Endothelial cell of umbilical vein (primary cell): ENCODE results near the gene TJP1. TPM values are rescaled to one million over a fixed set of nuclear protein-coding genes. Genes with fewer than 3 reads are reported as not detected.
A peak's percentile ranks its signal among the peaks of the same experiment; 100 is the strongest.
"Not testable (repeated sequence)": the region's sequence is repeated elsewhere in the genome, so short reads cannot be mapped to it uniquely, and the experiment has no call there.

Source experiments
- BruUV-seq: library from RNA; stranded (reverse); fragments of 400-500 nt; replicated peaks from 2 replicates; lab custom pipeline; 2021; lab: Mats Ljungman, UMichigan
- CTCF ChIA-PET: fragments of 300-600, 350-600 bp; sonication (Branson Sonifier 250); formaldehyde crosslinking; loops from one replicate; lab custom pipeline; 2021; ENCODE audit warnings: antibody characterized with exemption, inconsistent platforms; lab: Charles Lee
- POLR2A ChIA-PET: fragments of 300-600, 350-600 bp; sonication (Branson Sonifier 250); formaldehyde crosslinking; loops from one replicate; lab custom pipeline; 2021; ENCODE audit warnings: antibody characterized with exemption, inconsistent platforms; lab: Charles Lee
- DNase-seq: peaks from one replicate; pipeline ENCODE4 v3.0.0-alpha.2; 2011; ENCODE audit warnings: low read depth, low spot score
- FAIRE-seq: peaks from 2 replicates; lab custom pipeline; 2011; peaks lifted over from hg19 to GRCh38; lab: Jason Lieb, UNC
- H2AFZ ChIP-seq: 2 replicates; pipeline ENCODE4 v1.6.0; 2012; ENCODE audit warnings: low read depth, low read length, control low read depth, inconsistent platforms
- H3K27ac ChIP-seq: 2 replicates; pipeline ENCODE4 v1.5.1; 2011; ENCODE audit warnings: low read depth, mild to moderate bottlenecking, control low read depth, low read length, moderate library complexity; ENCODE audit not compliant: insufficient read depth
- H3K27me3 ChIP-seq, 2 experiments: 2 replicates each; pipeline versions ENCODE4 v1.6.0 to v1.6.1; 2011; ENCODE audit warnings: low read length in 2 of 2, mixed read lengths in 1 of 2; ENCODE audit not compliant: control insufficient read depth in 2 of 2, insufficient read depth in 2 of 2
- H3K36me3 ChIP-seq, 2 experiments: 2 replicates in 1 of 2; 3 replicates in 1 of 2; pipeline ENCODE4 v1.5.1; 2011; ENCODE audit warnings: low read length in 2 of 2, mild to moderate bottlenecking in 1 of 2, moderate library complexity in 1 of 2; ENCODE audit not compliant: control insufficient read depth in 2 of 2, insufficient read depth in 2 of 2; ENCODE audit errors: extremely low read depth in 1 of 2
- H3K4me1 ChIP-seq: 3 replicates; pipeline ENCODE4 v1.5.1; 2011; ENCODE audit warnings: mild to moderate bottlenecking, low read length; ENCODE audit not compliant: control insufficient read depth, insufficient read depth; ENCODE audit errors: extremely low read depth
- H3K4me2 ChIP-seq: 2 replicates; pipeline ENCODE4 v1.6.1; 2011; ENCODE audit warnings: low read length, control low read depth, mixed read lengths; ENCODE audit not compliant: insufficient read depth
- H3K4me3 ChIP-seq, 3 experiments: fragments of 200-600 bp in 1 of 3; sonication (generic), shearing (Covaris generic) in 1 of 3; replicated peaks in 1 of 3; 2 replicates each; pipeline ENCODE4 v1.5.1; 2011 to 2016; ENCODE audit warnings: control low read depth in 3 of 3, low read length in 3 of 3, mild to moderate bottlenecking in 2 of 3, inconsistent platforms in 1 of 3, low read depth in 1 of 3, moderate library complexity in 1 of 3; ENCODE audit not compliant: insufficient read depth in 1 of 3
- H3K79me2 ChIP-seq: 2 replicates; pipeline ENCODE4 v1.6.0; 2012; ENCODE audit warnings: low read length, inconsistent platforms; ENCODE audit not compliant: control insufficient read depth, insufficient read depth
- H3K9ac ChIP-seq: replicated peaks from 2 replicates; pipeline ENCODE3; 2011; ENCODE audit warnings: low read length, control low read depth; ENCODE audit not compliant: insufficient read depth; ENCODE audit errors: extremely low read depth
- H3K9me1 ChIP-seq: replicated peaks from 3 replicates; pipeline ENCODE4 v1.6.0; 2011; ENCODE audit warnings: mild to moderate bottlenecking, low read length; ENCODE audit not compliant: control insufficient read depth, insufficient read depth; ENCODE audit errors: extremely low read depth
- H3K9me3 ChIP-seq: replicated peaks from 2 replicates; pipeline ENCODE4 v1.5.1; 2012; ENCODE audit warnings: low read length, inconsistent platforms; ENCODE audit not compliant: control insufficient read depth, insufficient read depth
- H4K20me1 ChIP-seq: replicated peaks from 2 replicates; pipeline ENCODE3; 2011; ENCODE audit warnings: mild to moderate bottlenecking, low read length; ENCODE audit not compliant: control insufficient read depth, insufficient read depth; ENCODE audit errors: extremely low read depth
- EZH2 ChIP-seq: IDR thresholded peaks from 2 replicates; pipeline ENCODE4 v1.6.1; 2012; ENCODE audit warnings: borderline replicate concordance, low read depth, mild to moderate bottlenecking, moderate library complexity, low read length, inconsistent platforms; ENCODE audit not compliant: severe bottlenecking
- FOS ChIP-seq: IDR thresholded peaks from 2 replicates; pipeline ENCODE4 v1.6.1; 2011; ENCODE audit warnings: mild to moderate bottlenecking, low read length, moderate library complexity, borderline replicate concordance; ENCODE audit not compliant: insufficient read depth
- GATA2 ChIP-seq: IDR thresholded peaks from 2 replicates; pipeline ENCODE4 v1.7.0; 2011; ENCODE audit warnings: low read depth, mild to moderate bottlenecking, moderate library complexity, mixed read lengths, low read length; ENCODE audit not compliant: insufficient read length, insufficient read depth
- JUN ChIP-seq: IDR thresholded peaks from 2 replicates; pipeline ENCODE4 v1.6.1; 2011; ENCODE audit warnings: borderline replicate concordance, low read depth; ENCODE audit not compliant: insufficient read length, insufficient read depth
- MAX ChIP-seq: IDR thresholded peaks from 2 replicates; pipeline ENCODE4 v1.6.1; 2011; ENCODE audit not compliant: insufficient read depth, insufficient read length
- POLR2AphosphoS5 ChIP-seq: IDR thresholded peaks from 2 replicates; pipeline ENCODE4 v1.6.1; 2012; ENCODE audit warnings: low read depth, mild to moderate bottlenecking, control low read depth, low read length, moderate library complexity; ENCODE audit not compliant: insufficient read depth
- dilution Hi-C: fragments of 300-500 bp; cut with MboI; formaldehyde crosslinking; loops from one replicate; pipeline ENCODE4 v1.15.0; 2019; ENCODE audit warnings: low sequenced_read_pairs; ENCODE audit not compliant: extremely low pct_ligation_motif_present
- intact Hi-C: fragments of 100-400 bp; cut with micrococcal nuclease; formaldehyde crosslinking; loops from one replicate; pipeline ENCODE4 v1.10.0; 2022
- polyA plus RNA-seq, 4 experiments: library from polyadenylated mRNA; depleted of rRNA in 3 of 4; stranded (reverse) in 3 of 4; unstranded in 1 of 4; fragments of >200 nt; gene quantifications; 2 replicates each; pipeline versions ENCODE4 v1.2.1 to v1.2.3, GENCODE V29; 2011 to 2012; ENCODE audit warnings: missing spikeins in 1 of 4
- total RNA-seq: library from RNA; stranded (reverse); gene quantifications from 2 replicates; pipeline ENCODE4 v1.2.3, GENCODE V29; 2021
- TF ChIP-seq, protein P1 (sequence below), 2 donors: IDR thresholded peaks; 1 replicate in 1 of 2; 2 replicates in 1 of 2; pipeline ENCODE4 v1.5.1; 2011; ENCODE audit warnings: low read length in 2 of 2, mild to moderate bottlenecking in 2 of 2, moderate library complexity in 2 of 2, control low read depth in 1 of 2, inconsistent platforms in 1 of 2, low read depth in 1 of 2; ENCODE audit not compliant: insufficient read depth in 1 of 2; ENCODE audit errors: extremely low read depth in 1 of 2

Gene TJP1
- total and polyA plus RNA-seq, 2 donors (not counting 3 experiments of a cell fraction or from before 2014, with no cell fraction given): 45.6 to 128 TPM

GRCh38 chr15:29818141-29818540 lies 4.1 kb downstream of the TJP1 start:
- Histone ChIP-seq H3K9me1 (no peaks in the 10 kb centered on the region), H3K4me1 (peaks cover 41% of the 10 kb centered on the region), H3K9me3 (no peaks in the 10 kb centered on the region), H3K9ac (no peak overlapping the region), H3K27me3 (no peaks in the 10 kb centered on the region), H4K20me1 (peaks cover 11% of the 10 kb centered on the region), H3K27ac (peak overlapping the region; percentile 29), H2AFZ (no peak overlapping the region), H3K36me3 (no peaks in the 10 kb centered on the region), H3K4me2 (peak overlapping the region; percentile 54), H3K79me2 (peaks cover 84% of the 10 kb centered on the region), H3K4me3 (peak overlapping the region in 1 of 3 experiments; percentile 26)
- TF ChIP-seq JUN (peak; percentile 12), GATA2 (no peak), MAX (no peak), POLR2AphosphoS5 (no peak), FOS (peak; percentile 31), EZH2 (no peak)
- TF ChIP-seq, protein P1, sequence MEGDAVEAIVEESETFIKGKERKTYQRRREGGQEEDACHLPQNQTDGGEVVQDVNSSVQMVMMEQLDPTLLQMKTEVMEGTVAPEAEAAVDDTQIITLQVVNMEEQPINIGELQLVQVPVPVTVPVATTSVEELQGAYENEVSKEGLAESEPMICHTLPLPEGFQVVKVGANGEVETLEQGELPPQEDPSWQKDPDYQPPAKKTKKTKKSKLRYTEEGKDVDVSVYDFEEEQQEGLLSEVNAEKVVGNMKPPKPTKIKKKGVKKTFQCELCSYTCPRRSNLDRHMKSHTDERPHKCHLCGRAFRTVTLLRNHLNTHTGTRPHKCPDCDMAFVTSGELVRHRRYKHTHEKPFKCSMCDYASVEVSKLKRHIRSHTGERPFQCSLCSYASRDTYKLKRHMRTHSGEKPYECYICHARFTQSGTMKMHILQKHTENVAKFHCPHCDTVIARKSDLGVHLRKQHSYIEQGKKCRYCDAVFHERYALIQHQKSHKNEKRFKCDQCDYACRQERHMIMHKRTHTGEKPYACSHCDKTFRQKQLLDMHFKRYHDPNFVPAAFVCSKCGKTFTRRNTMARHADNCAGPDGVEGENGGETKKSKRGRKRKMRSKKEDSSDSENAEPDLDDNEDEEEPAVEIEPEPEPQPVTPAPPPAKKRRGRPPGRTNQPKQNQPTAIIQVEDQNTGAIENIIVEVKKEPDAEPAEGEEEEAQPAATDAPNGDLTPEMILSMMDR (IDR thresholded peaks at IDR 0.05; ENCODE audit: extremely low read depth in 1 of 2, insufficient read depth in 1 of 2, low read depth in 1 of 2, low read length in 2 of 2): no peak
- peak; percentile 77 for DNase-seq
- ChIA-PET CTCF (interaction anchor here (0.9 to 1.0 kb wide), 2 partner anchors 18 to 70 kb away, joined by 3 to 4 read pairs; no protein-coding TSS in a partner anchor), POLR2A (no interaction called here)
- intact Hi-C loops (no loop called here), dilution Hi-C loops (no loop called here)
- BruUV-seq: no TSS peak
- peak; percentile 55 for FAIRE-seq

GRCh38 chr15:29817455-29817854 lies 4.8 kb downstream of the TJP1 start:
- Histone ChIP-seq H3K4me1 (peaks cover 40% of the 10 kb centered on the region), H3K79me2 (peaks cover 91% of the 10 kb centered on the region), H4K20me1 (peaks cover 14% of the 10 kb centered on the region)
- H3K9me3 ChIP-seq, H3K9ac ChIP-seq, H3K4me3 ChIP-seq, H3K36me3 ChIP-seq, H3K9me1 ChIP-seq, H3K27me3 ChIP-seq, H3K4me2 ChIP-seq, DNase-seq, POLR2A ChIA-PET, BruUV-seq, dilution Hi-C loops, H3K27ac ChIP-seq, FAIRE-seq, H2AFZ ChIP-seq, intact Hi-C loops, CTCF ChIA-PET: not testable (repeated sequence)
